ENCODE measurements around the gene TAX1BP3. TPM values are rescaled to one million over a fixed set of nuclear protein-coding genes. Genes with fewer than 3 reads are reported as not detected.

Gene TAX1BP3
- total and polyA plus RNA-seq, 12 donors: 32.1 to 311 (median 158) TPM

GRCh38 chr17:3643889-3644349 lies 24.5 kb downstream of the TAX1BP3 start:
- 92 to 98% (median 94%) methylated on average over 4 of the region's 4 CpGs for WGBS, 4 donors
- peaks cover 0 to 21% of the 10 kb centered on the region in 2 donors for H3K36me3 ChIP-seq (replicated peaks in 1 of 2)
- intact Hi-C loops (cut with DNase I): no loop called here

DNA sequence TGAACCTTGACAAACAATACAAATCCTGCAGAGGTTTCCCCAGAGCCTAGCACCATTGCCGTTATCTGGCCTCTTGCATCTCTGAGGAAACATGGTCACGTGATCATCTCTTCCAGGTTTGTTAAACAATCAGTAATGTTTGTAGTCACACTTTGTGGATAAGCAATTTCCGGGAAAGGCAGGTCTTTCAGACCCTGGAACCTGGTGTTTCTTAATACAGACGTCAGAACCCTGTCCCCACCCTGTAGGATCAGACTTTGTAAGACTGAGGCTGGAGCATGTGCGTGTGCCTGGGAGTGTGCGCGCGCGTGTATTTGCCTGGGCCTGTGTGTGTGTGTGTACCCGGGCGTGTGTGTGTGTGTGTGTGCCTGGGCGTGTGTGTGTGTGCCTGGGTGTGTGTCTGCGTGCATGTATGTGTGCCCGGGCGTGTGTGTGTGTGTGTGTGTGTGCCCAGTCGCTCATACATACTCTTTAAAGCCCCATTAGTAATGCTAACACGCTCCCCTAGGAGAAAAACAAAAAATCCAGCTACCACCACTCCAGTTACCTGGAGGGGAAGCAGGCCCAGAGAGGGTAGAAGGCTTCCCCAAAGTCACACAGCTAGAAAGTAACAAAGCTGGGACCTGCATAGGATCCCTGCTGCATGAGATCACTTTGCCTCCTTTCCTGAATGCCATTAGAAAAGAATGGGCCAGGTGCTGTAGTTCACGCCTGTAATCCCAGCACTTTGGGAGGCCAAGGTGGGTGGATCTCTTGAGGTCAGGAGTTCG lies 26.5 kb downstream of the TAX1BP3 start:
- H3K36me3 ChIP-seq (replicated peaks in 1 of 2): peaks cover 0 to 8% of the 10 kb centered on the region in 2 donors
- intact Hi-C loops (cut with DNase I): no loop called here
- H3K4me3 ChIP-seq: no peak overlapping the region
- WGBS, 4 donors: 83 to 93% (median 90%) methylated on average over 7 to 19 of the region's 19 CpGs
- no peak for DNase-seq
- TF ChIP-seq CTCF (IDR thresholded peaks at IDR 0.05) (no peak), POLR2A (IDR thresholded peaks at IDR 0.05) (no peak)
- no peaks in the 10 kb centered on the region for H3K27me3 ChIP-seq
- peaks cover 16 to 24% of the 10 kb centered on the region in 2 donors for H3K4me1 ChIP-seq (replicated peaks in 1 of 2)
- H3K9me3 ChIP-seq (replicated peaks in 1 of 3): no peaks in the 10 kb centered on the region
- H3K27ac ChIP-seq: no peak overlapping the region

More at GRCh38 chr17:3643889-3644349, 24.5 kb downstream of the TAX1BP3 start:
- no peak for TF ChIP-seq POLR2A (IDR thresholded peaks at IDR 0.05)
- no peak for TF ChIP-seq CTCF (IDR thresholded peaks at IDR 0.05)
- Histone ChIP-seq H3K4me1 (replicated peaks in 1 of 2) (peaks cover 10 to 14% of the 10 kb centered on the region in 2 donors), H3K4me3 (no peak overlapping the region), H3K27ac (no peak overlapping the region), H3K9me3 (replicated peaks in 1 of 3) (no peaks in the 10 kb centered on the region), H3K27me3 (no peaks in the 10 kb centered on the region)
- no peak for DNase-seq

DNA sequence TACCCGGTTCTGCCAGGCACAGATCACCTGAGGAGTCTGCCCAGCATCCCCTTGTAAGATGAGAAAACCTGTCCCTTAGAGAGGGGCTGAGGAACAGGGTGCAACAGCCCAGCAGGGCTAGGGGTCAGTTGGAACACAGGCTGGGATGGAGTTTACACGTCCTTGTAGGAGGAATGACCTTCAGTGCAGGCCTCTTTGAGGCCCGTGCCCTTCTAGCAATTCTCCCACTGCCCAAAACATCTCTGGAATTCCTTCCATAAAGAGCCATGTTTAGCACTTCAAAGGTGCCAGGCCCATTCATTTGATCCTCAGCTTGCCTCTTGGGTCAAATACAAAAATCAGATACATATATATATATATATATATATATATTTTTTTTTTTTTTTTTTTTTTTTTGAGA lies 27.4 kb downstream of the TAX1BP3 start:
- Histone ChIP-seq H3K4me1 (replicated peaks in 1 of 2) (peaks cover 16 to 25% of the 10 kb centered on the region in 2 donors), H3K27ac (peak overlapping the region in 4 of 5 donors; percentile 54 to 89 (median 70)), H3K27me3 (no peaks in the 10 kb centered on the region), H3K36me3 (replicated peaks in 1 of 2) (peaks cover 0 to 8% of the 10 kb centered on the region in 2 donors), H3K9me3 (replicated peaks in 1 of 3) (no peaks in the 10 kb centered on the region), H3K4me3 (no peak overlapping the region)
- no peak for TF ChIP-seq CTCF (IDR thresholded peaks at IDR 0.05)
- no peak for TF ChIP-seq POLR2A (IDR thresholded peaks at IDR 0.05)
- intact Hi-C loops (cut with DNase I): no loop called here
- WGBS, 4 donors: 45 to 75% (median 47%) methylated on average over 3 of the region's 3 CpGs
- DNase-seq: no peak

DNA sequence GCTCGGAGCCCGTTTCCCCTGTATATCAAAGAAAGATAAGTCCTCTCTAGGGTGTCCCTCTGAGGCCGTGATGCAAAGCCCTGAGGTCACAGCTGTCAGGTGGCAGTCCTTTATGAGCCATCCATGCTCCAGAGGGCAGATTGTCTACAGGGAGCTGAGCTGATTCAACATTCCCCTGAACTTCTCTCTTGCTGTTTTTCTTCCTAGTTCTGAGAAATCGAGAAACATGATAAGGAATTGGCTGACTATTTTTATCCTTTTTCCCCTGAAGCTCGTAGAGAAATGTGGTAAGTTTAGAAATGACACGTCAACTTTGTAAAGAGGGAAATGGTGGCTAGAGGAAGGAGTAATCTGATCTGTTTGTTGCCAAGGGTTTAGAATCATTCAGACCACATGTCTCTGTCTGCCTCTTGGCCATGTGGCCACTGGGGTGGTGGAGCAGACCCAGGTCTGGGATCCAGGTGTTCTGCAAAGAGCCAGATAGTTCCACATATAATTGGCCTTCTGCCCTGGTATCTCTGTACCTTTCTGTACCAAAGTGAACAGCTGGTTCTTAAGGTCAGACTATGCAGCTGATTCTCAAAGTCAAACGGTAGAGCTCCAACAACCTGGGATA lies 28.3 kb downstream of the TAX1BP3 start:
- peak in 6 of 7 donors; percentile 71 to 88 (median 78) for DNase-seq
- Histone ChIP-seq H3K9me3 (replicated peaks in 1 of 3) (no peaks in the 10 kb centered on the region), H3K27me3 (no peaks in the 10 kb centered on the region), H3K4me1 (replicated peaks in 1 of 2) (peaks cover 16 to 25% of the 10 kb centered on the region in 2 donors), H3K4me3 (no peak overlapping the region), H3K27ac (peak overlapping the region; percentile 1 to 89 (median 54)), H3K36me3 (replicated peaks in 1 of 2) (peaks cover 0 to 4% of the 10 kb centered on the region in 2 donors)
- intact Hi-C loops (cut with DNase I): no loop called here
- TF ChIP-seq POLR2A (IDR thresholded peaks at IDR 0.05): peak in 1 of 2 donors; percentile 50
- no peak for TF ChIP-seq CTCF (IDR thresholded peaks at IDR 0.05)
- WGBS, 4 donors: 21 to 37% (median 25%) methylated on average over 7 of the region's 7 CpGs

All from adrenal gland (tissue), 12 donors.